Activated CD8-positive, alpha-beta memory T cell treated with anti-CD3 and anti-CD28 coated beads for 24 hours (primary cell): Measurements from ENCODE around the gene VSTM2A.
"Not testable (repeated sequence)": the region's sequence is repeated elsewhere in the genome, so short reads cannot be mapped to it uniquely, and the experiment has no call there.

Experiments used
- DNase-seq: peaks from one replicate; pipeline ENCODE4 v3.0.0-alpha.2; 2020

The VSTM2A gene

GRCh38 chr7:54541669-54542625 is at the start of gene VSTM2A:
VSTM2A (plus strand) TSS chr7:54542375; CDS start chr7:54542731, 356 bp downstream.
- DNase-seq = no peak

GRCh38 chr7:54504531-54504930 is 37.6 kb upstream of the VSTM2A start:
- not testable (repeated sequence) for DNase-seq

- DNase-seq = no peak
Observed at GRCh38 chr7:54529568-54529967, 12.6 kb upstream of the VSTM2A start.

GRCh38 chr7:54538122-54538521 is 4.1 kb upstream of the VSTM2A start:
- DNase-seq = no peak

- no peak for DNase-seq
Observed at GRCh38 chr7:54543051-54543488, 895 bp downstream of the VSTM2A start.

GRCh38 chr7:54544149-54544526 is 2.0 kb downstream of the VSTM2A start:
- DNase-seq = no peak

- no peak for DNase-seq
Observed at GRCh38 chr7:54544527-54545240, 2.5 kb downstream of the VSTM2A start.

- no peak for DNase-seq
Observed at GRCh38 chr7:54545241-54545563, 3.0 kb downstream of the VSTM2A start.

- no peak for DNase-seq
Observed at GRCh38 chr7:54546081-54546985, 4.2 kb downstream of the VSTM2A start.

- DNase-seq = no peak
Observed at GRCh38 chr7:54546986-54547314, 4.8 kb downstream of the VSTM2A start.

- no peak for DNase-seq
Observed at GRCh38 chr7:54550471-54550870, 8.3 kb downstream of the VSTM2A start.

- no peak for DNase-seq
Observed at GRCh38 chr7:54556121-54556520, 13.9 kb downstream of the VSTM2A start.

- DNase-seq = no peak
Observed at GRCh38 chr7:54559401-54559800, 17.2 kb downstream of the VSTM2A start.

- no peak for DNase-seq
Observed at GRCh38 chr7:54560198-54560597, 18.0 kb downstream of the VSTM2A start.

- no peak for DNase-seq
Observed at GRCh38 chr7:54560723-54561122, 18.5 kb downstream of the VSTM2A start.

GRCh38 chr7:54563329-54563916 is 21.2 kb downstream of the VSTM2A start:
- DNase-seq = no peak

- DNase-seq = no peak
Observed at GRCh38 chr7:54565432-54565831, 23.3 kb downstream of the VSTM2A start.

- DNase-seq = no peak
Observed at GRCh38 chr7:54581511-54581910, 39.3 kb downstream of the VSTM2A start.

- DNase-seq = no peak
Observed at GRCh38 chr7:54591404-54592386, 49.5 kb downstream of the VSTM2A start.

- DNase-seq = no peak
Observed at GRCh38 chr7:54596747-54597146, 54.6 kb downstream of the VSTM2A start.

GRCh38 chr7:54615537-54615936 is 73.4 kb downstream of the VSTM2A start:
- DNase-seq = no peak
